ENCODE results near the gene CRIM1.
A peak's percentile ranks its signal among the peaks of the same experiment; 100 is the strongest.

Gene CRIM1

DNA sequence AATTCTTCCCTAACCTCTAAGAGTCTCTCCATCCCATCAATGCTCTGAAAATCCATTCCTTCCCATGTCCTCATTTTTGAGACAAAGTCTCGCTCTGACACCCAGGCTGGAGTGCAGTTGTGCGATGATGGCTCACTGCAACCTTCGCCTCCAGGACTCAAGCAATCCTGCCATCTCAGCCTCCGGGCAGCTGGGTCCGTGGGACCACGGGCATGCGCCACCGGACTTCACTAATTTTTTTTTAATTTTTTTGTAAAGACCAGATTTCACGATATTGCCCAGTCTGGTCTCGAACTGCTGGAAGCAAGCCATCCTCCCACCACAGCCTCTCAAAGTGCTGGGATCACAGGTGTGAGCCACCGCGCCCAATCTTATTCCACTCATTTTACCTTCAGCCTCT, 240.8 kb downstream of the CRIM1 start:
- DNase-seq, result no peak

- DNase-seq, result no peak
Measured at GRCh38 chr2:36597003-36597531, 241.5 kb downstream of the CRIM1 start.

DNA sequence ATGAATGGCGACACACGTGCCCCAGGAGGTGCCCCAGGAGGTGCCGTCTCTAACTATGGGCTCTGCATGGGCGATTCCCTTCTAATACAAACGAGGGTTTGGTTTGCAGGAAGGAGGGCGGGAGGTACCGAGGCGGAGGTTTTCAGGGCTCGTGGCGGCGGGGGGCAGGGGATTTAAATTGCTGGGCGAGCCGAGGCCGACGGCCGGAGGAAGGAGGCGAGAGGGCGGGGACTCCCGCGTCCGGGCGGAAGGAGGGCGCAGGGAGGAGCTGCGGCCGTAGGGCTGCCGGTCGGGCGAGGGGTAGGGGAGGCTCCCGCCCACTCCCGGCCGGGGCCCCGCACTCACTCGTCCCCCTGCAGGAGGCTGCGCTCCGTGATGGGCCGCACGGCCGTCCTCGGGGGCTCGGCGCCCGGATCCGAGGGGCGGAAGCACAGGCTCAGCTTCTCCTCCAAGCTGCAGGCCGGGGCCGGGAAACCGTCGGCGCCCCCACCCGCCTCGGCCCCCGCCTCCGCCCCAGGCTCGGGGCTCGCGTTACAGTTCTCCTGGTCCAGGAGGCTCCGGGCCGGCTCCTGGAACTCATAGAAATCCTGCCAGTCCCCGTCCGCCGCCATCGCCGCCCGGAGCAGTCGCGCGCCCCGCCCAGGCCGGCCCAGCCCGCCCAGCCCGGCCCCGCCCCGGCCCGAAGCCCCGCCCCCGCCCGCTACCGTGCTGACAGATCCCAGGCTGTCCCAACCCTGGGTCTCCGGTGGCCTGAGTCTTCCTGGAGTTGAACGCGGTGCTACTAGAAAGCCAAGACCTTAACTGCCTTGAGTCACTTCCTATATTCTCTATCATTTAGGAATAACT, 242.2 kb downstream of the CRIM1 start, which contains the start of gene FEZ2:
TSS of gene FEZ2 (minus strand) at position 637 of the 846 bp plus-strand sequence. CDS start at position 611, 26 bp downstream.
- peak; percentile 45 for DNase-seq
